PC-9 (cell line): ENCODE measurements around the gene MAGI1. TPM values are rescaled to one million over a fixed set of nuclear protein-coding genes. Genes with fewer than 3 reads are reported as not detected.

Experiments
- BruUV-seq: library from RNA; stranded (reverse); fragments of 400-500 nt; replicated peaks from 2 replicates; lab custom pipeline; 2021; lab: Mats Ljungman, UMichigan
- CTCF ChIA-PET: fragments of 300-600 bp; sonication (Branson Sonifier 250); formaldehyde crosslinking; loops from one replicate; lab custom pipeline; 2022; ENCODE audit warnings: antibody characterized with exemption; lab: Charles Lee
- POLR2A ChIA-PET: fragments of 300-600 bp; sonication (Branson Sonifier 250); formaldehyde crosslinking; loops from one replicate; lab custom pipeline; 2022; ENCODE audit warnings: antibody characterized with exemption; ENCODE audit not compliant: unreplicated experiment; lab: Charles Lee
- DNase-seq, 2 experiments: peaks; one replicate each; pipeline versions ENCODE4 v3.0.0 to v3.0.0-alpha.2; 2015 to 2022; ENCODE audit warnings: mixed read lengths in 1 of 2
- H2AFZ ChIP-seq: fragments of 200-600 bp; sonication (generic); 2 replicates; pipeline ENCODE4 v1.8.1; 2017; ENCODE audit warnings: antibody characterized with exemption
- H3F3A ChIP-seq: fragments of 200-600 bp; sonication (generic); 2 replicates; pipeline ENCODE4 v1.8.1; 2017; ENCODE audit warnings: antibody characterized with exemption, mild to moderate bottlenecking, low read depth; ENCODE audit not compliant: insufficient read depth
- H3K27ac ChIP-seq: fragments of 200-600 bp; sonication (generic); 2 replicates; pipeline ENCODE4 v1.6.1; 2016; ENCODE audit warnings: mixed run types
- H3K27me3 ChIP-seq: fragments of 200-600 bp; sonication (generic); 2 replicates; pipeline ENCODE4 v1.6.1; 2016; ENCODE audit warnings: low read depth, mixed run types; ENCODE audit not compliant: insufficient read depth
- H3K36me3 ChIP-seq: fragments of 200-600 bp; sonication (generic); 2 replicates; pipeline ENCODE4 v1.6.1; 2016; ENCODE audit warnings: low read depth, mixed run types
- H3K4me1 ChIP-seq: fragments of 200-600 bp; sonication (generic); replicated peaks from 2 replicates; pipeline ENCODE4 v1.6.1; 2016; ENCODE audit warnings: mixed run types; ENCODE audit not compliant: insufficient read depth
- H3K4me2 ChIP-seq: fragments of 200-600 bp; sonication (generic); 2 replicates; pipeline ENCODE4 v1.6.1; 2017; ENCODE audit warnings: mixed run types
- H3K4me3 ChIP-seq: fragments of 200-600 bp; sonication (generic); 2 replicates; pipeline ENCODE4 v1.6.1; 2016; ENCODE audit warnings: mixed run types
- H3K79me2 ChIP-seq: fragments of 200-600 bp; sonication (generic); 2 replicates; pipeline ENCODE4 v1.6.1; 2017; ENCODE audit warnings: low read depth, mixed run types
- H3K9me2 ChIP-seq: fragments of 200-600 bp; sonication (generic); 2 replicates; pipeline ENCODE4 v1.8.1; 2017; ENCODE audit warnings: mild to moderate bottlenecking; ENCODE audit not compliant: insufficient read depth
- H3K9me3 ChIP-seq: fragments of 200-600 bp; sonication (generic); 2 replicates; pipeline ENCODE4 v1.8.1; 2016; ENCODE audit warnings: low read depth; ENCODE audit not compliant: insufficient read depth
- H4K20me1 ChIP-seq: fragments of 200-600 bp; sonication (generic); 2 replicates; pipeline ENCODE4 v1.8.1; 2017; ENCODE audit not compliant: insufficient read depth
- CTCF ChIP-seq: fragments of 200-600 bp; sonication (generic); conservative IDR thresholded peaks from 2 replicates; pipeline ENCODE4 v1.6.1; 2017; ENCODE audit warnings: mixed run types, antibody characterized with exemption, mild to moderate bottlenecking, moderate library complexity
- EZH2 ChIP-seq: fragments of 200-600 bp; sonication (generic); IDR thresholded peaks from 2 replicates; pipeline ENCODE4 v1.8.0; 2017; ENCODE audit warnings: antibody characterized with exemption, low read depth
- intact Hi-C: fragments of 100-400 bp; cut with micrococcal nuclease; formaldehyde crosslinking; loops from one replicate; pipeline ENCODE4 v1.10.0; 2022; ENCODE audit not compliant: unreplicated experiment
- total RNA-seq: library from RNA; stranded (reverse); gene quantifications from 2 replicates; pipeline ENCODE4 v1.2.3, GENCODE V29; 2021

MAGI1 gene
- total RNA-seq, 1 experiment from 2014 or later: 23.3 TPM

GRCh38 chr3:65729555-65729954 lies 309.2 kb downstream of the MAGI1 start:
- H3K9me3 ChIP-seq: no peaks in the 10 kb centered on the region
- POLR2A ChIA-PET: no interaction called here
- no peaks in the 10 kb centered on the region for H3K9me2 ChIP-seq
- no TSS peak for BruUV-seq
- H2AFZ ChIP-seq: no peak overlapping the region
- H3K79me2 ChIP-seq: no peaks in the 10 kb centered on the region
- TF ChIP-seq CTCF: no peak
- no peak for TF ChIP-seq EZH2
- no peak overlapping the region for H3K4me2 ChIP-seq
- intact Hi-C loops: no loop called here
- H3K4me1 ChIP-seq: no peaks in the 10 kb centered on the region
- no peaks in the 10 kb centered on the region for H4K20me1 ChIP-seq
- H3K27me3 ChIP-seq: no peaks in the 10 kb centered on the region
- H3F3A ChIP-seq: no peaks in the 10 kb centered on the region
- no peaks in the 10 kb centered on the region for H3K36me3 ChIP-seq
- no peak overlapping the region for H3K4me3 ChIP-seq
- no peak for DNase-seq
- CTCF ChIA-PET: no interaction called here
- H3K27ac ChIP-seq: no peak overlapping the region

GRCh38 chr3:65728138-65728537 lies 310.6 kb downstream of the MAGI1 start:
- POLR2A ChIA-PET: no interaction called here
- BruUV-seq: no TSS peak

GRCh38 chr3:65723985-65724384 lies 314.7 kb downstream of the MAGI1 start:
- POLR2A ChIA-PET: no interaction called here
- intact Hi-C loops: no loop called here
- H3K9me2 ChIP-seq: no peaks in the 10 kb centered on the region
- DNase-seq: no peak
- no TSS peak for BruUV-seq
- no peaks in the 10 kb centered on the region for H3K79me2 ChIP-seq
- H2AFZ ChIP-seq: no peak overlapping the region
- CTCF ChIA-PET: no interaction called here
- no peaks in the 10 kb centered on the region for H3K9me3 ChIP-seq
- no peaks in the 10 kb centered on the region for H3K4me1 ChIP-seq
- H3K27me3 ChIP-seq: no peaks in the 10 kb centered on the region
- H3K4me3 ChIP-seq: no peak overlapping the region
- H4K20me1 ChIP-seq: no peaks in the 10 kb centered on the region
- H3K36me3 ChIP-seq: no peaks in the 10 kb centered on the region
- H3K27ac ChIP-seq: no peak overlapping the region
- H3F3A ChIP-seq: no peaks in the 10 kb centered on the region
- no peak overlapping the region for H3K4me2 ChIP-seq
- no peak for TF ChIP-seq CTCF
- TF ChIP-seq EZH2: no peak

More at GRCh38 chr3:65728138-65728537, 310.6 kb downstream of the MAGI1 start:
- no peaks in the 10 kb centered on the region for H4K20me1 ChIP-seq
- no peak overlapping the region for H3K4me2 ChIP-seq
- H3K9me3 ChIP-seq: no peaks in the 10 kb centered on the region
- no peaks in the 10 kb centered on the region for H3K36me3 ChIP-seq
- no peak overlapping the region for H3K4me3 ChIP-seq
- no peaks in the 10 kb centered on the region for H3F3A ChIP-seq
- intact Hi-C loops: no loop called here
- no peaks in the 10 kb centered on the region for H3K4me1 ChIP-seq
- H3K9me2 ChIP-seq: no peaks in the 10 kb centered on the region
- DNase-seq: no peak
- no peak overlapping the region for H2AFZ ChIP-seq
- H3K79me2 ChIP-seq: no peaks in the 10 kb centered on the region
- no peak overlapping the region for H3K27ac ChIP-seq
- no peaks in the 10 kb centered on the region for H3K27me3 ChIP-seq
- TF ChIP-seq EZH2: no peak
- no peak for TF ChIP-seq CTCF
- CTCF ChIA-PET: interaction anchor here (0.6 kb wide), 2 partner anchors 44 to 398 kb away, joined by 3 to 4 read pairs; no protein-coding TSS in a partner anchor
